A673 (cell line): ENCODE results near the gene DNAJC6.

ENCODE experiments used
- EZH2 ChIP-seq: fragments of 200-600 bp; sonication (generic); IDR thresholded peaks from 2 replicates; pipeline ENCODE4 v1.6.1; 2017; ENCODE audit warnings: borderline replicate concordance, low read depth, mild to moderate bottlenecking, mixed read lengths, antibody characterized with exemption, low read length; ENCODE audit not compliant: poor library complexity, severe bottlenecking
- TF ChIP-seq, protein P1 (sequence below): fragments of 300-800, 200-600 bp; sonication (generic); conservative IDR thresholded peaks from 2 replicates; pipeline ENCODE4 v1.5.1; 2017; ENCODE audit warnings: low read depth, mild to moderate bottlenecking, antibody characterized with exemption, low read length, moderate library complexity, mixed read lengths

- TF ChIP-seq, protein P1, sequence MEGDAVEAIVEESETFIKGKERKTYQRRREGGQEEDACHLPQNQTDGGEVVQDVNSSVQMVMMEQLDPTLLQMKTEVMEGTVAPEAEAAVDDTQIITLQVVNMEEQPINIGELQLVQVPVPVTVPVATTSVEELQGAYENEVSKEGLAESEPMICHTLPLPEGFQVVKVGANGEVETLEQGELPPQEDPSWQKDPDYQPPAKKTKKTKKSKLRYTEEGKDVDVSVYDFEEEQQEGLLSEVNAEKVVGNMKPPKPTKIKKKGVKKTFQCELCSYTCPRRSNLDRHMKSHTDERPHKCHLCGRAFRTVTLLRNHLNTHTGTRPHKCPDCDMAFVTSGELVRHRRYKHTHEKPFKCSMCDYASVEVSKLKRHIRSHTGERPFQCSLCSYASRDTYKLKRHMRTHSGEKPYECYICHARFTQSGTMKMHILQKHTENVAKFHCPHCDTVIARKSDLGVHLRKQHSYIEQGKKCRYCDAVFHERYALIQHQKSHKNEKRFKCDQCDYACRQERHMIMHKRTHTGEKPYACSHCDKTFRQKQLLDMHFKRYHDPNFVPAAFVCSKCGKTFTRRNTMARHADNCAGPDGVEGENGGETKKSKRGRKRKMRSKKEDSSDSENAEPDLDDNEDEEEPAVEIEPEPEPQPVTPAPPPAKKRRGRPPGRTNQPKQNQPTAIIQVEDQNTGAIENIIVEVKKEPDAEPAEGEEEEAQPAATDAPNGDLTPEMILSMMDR, result no peak
- TF ChIP-seq EZH2, result no peak
These were observed 86.7 kb downstream of the DNAJC6 start for GRCh38 chr1:65395887-65396612.
